MM.1S (cell line): ENCODE results near the gene VEZT.

Source experiments
- DNase-seq: peaks from one replicate; pipeline ENCODE4 v3.0.0-alpha.2; 2015
- H2AFZ ChIP-seq: fragments of 300-600 bp; sonication (generic); 2 replicates; pipeline ENCODE4 v1.6.0; 2016; ENCODE audit warnings: antibody characterized with exemption, low read length
- H3F3A ChIP-seq: fragments of 300-600 bp; sonication (generic); 2 replicates; pipeline ENCODE4 v1.6.1; 2016; ENCODE audit warnings: mild to moderate bottlenecking, antibody characterized with exemption, low read length, moderate library complexity, mixed read lengths; ENCODE audit not compliant: insufficient read depth
- H3K27ac ChIP-seq: fragments of 300-600 bp; sonication (generic); 2 replicates; pipeline ENCODE4 v1.5.1; 2016; ENCODE audit warnings: mild to moderate bottlenecking, low read length
- H3K27me3 ChIP-seq: fragments of 300-600 bp; sonication (generic); replicated peaks from 2 replicates; pipeline ENCODE4 v1.6.0; 2016; ENCODE audit warnings: low read length; ENCODE audit not compliant: insufficient read depth
- H3K36me3 ChIP-seq: fragments of 300-600 bp; sonication (generic); replicated peaks from 2 replicates; pipeline ENCODE4 v1.6.1; 2016; ENCODE audit warnings: mild to moderate bottlenecking, low read length, mixed read lengths; ENCODE audit not compliant: insufficient read depth
- H3K4me1 ChIP-seq: fragments of 300-600 bp; sonication (generic); 2 replicates; pipeline ENCODE4 v1.6.1; 2016; ENCODE audit warnings: low read length, mixed read lengths
- H3K4me2 ChIP-seq: fragments of 300-600 bp; sonication (generic); 2 replicates; pipeline ENCODE4 v1.6.0; 2016; ENCODE audit warnings: low read depth, low read length
- H3K4me3 ChIP-seq: fragments of 300-600 bp; sonication (generic); 2 replicates; pipeline ENCODE4 v1.5.1; 2016; ENCODE audit warnings: low read length, mixed read lengths
- H3K79me2 ChIP-seq: fragments of 300-600 bp; sonication (generic); 2 replicates; pipeline ENCODE4 v1.6.1; 2016; ENCODE audit warnings: mixed run types, low read length, mixed read lengths
- H3K9ac ChIP-seq: fragments of 300-600 bp; sonication (generic); 2 replicates; pipeline ENCODE4 v1.6.1; 2016; ENCODE audit warnings: low read length, mixed read lengths
- H3K9me2 ChIP-seq: fragments of 300-600 bp; sonication (generic); replicated peaks from 2 replicates; pipeline ENCODE4 v1.6.1; 2016; ENCODE audit warnings: mild to moderate bottlenecking, low read length, mixed read lengths; ENCODE audit not compliant: insufficient read depth
- H3K9me3 ChIP-seq: fragments of 300-600 bp; sonication (generic); replicated peaks from 2 replicates; pipeline ENCODE4 v1.6.1; 2016; ENCODE audit warnings: mild to moderate bottlenecking, low read length, mixed read lengths; ENCODE audit not compliant: insufficient read depth
- H4K20me1 ChIP-seq: fragments of 300-600 bp; sonication (generic); 2 replicates; pipeline ENCODE4 v1.6.1; 2016; ENCODE audit warnings: mild to moderate bottlenecking, low read length, moderate library complexity, mixed read lengths; ENCODE audit not compliant: insufficient read depth
- CTCF ChIP-seq: fragments of 300-600 bp; sonication (generic); IDR thresholded peaks from 2 replicates; pipeline ENCODE4 v1.5.1; 2016; ENCODE audit warnings: antibody characterized with exemption, low read length, mixed read lengths
- EZH2 ChIP-seq: fragments of 300-600 bp; sonication (generic); optimal IDR thresholded peaks from 2 replicates; pipeline ENCODE3; 2017; ENCODE audit warnings: low read depth, mild to moderate bottlenecking, antibody characterized with exemption, low read length, mixed read lengths
- EZH2phosphoT487 ChIP-seq: fragments of 300-600 bp; sonication (generic); IDR thresholded peaks from 2 replicates; pipeline ENCODE4 v1.6.1; 2018; ENCODE audit warnings: antibody characterized with exemption, low read length

The VEZT gene

GRCh38 chr12:95244350-95244749, 26.7 kb downstream of the VEZT start:
- Histone ChIP-seq H3K36me3 (no peaks in the 10 kb centered on the region), H3K4me2 (no peak overlapping the region), H3K4me1 (no peaks in the 10 kb centered on the region), H3K9me2 (no peaks in the 10 kb centered on the region), H3K27ac (no peak overlapping the region), H2AFZ (no peak overlapping the region), H3K27me3 (no peaks in the 10 kb centered on the region), H3K9me3 (no peaks in the 10 kb centered on the region), H3K9ac (no peak overlapping the region), H3F3A (no peaks in the 10 kb centered on the region), H3K79me2 (peaks cover 58% of the 10 kb centered on the region), H3K4me3 (no peak overlapping the region), H4K20me1 (no peaks in the 10 kb centered on the region; the same call in 1 of the 2 replicates)
- no peak for TF ChIP-seq EZH2phosphoT487
- TF ChIP-seq EZH2 = no peak
- TF ChIP-seq CTCF = no peak
- no peak for DNase-seq

- no peaks in the 10 kb centered on the region for H3F3A ChIP-seq
- no peaks in the 10 kb centered on the region for H4K20me1 ChIP-seq
- no peak for TF ChIP-seq EZH2
- TF ChIP-seq EZH2phosphoT487 = no peak
- TF ChIP-seq CTCF = no peak
- no peaks in the 10 kb centered on the region for H3K4me1 ChIP-seq
- H3K4me3 ChIP-seq = no peak overlapping the region
- H3K9me2 ChIP-seq = no peaks in the 10 kb centered on the region
- H3K27me3 ChIP-seq = no peaks in the 10 kb centered on the region
- H3K79me2 ChIP-seq = peaks cover 43% of the 10 kb centered on the region
- H3K9me3 ChIP-seq = no peaks in the 10 kb centered on the region
- no peak overlapping the region for H2AFZ ChIP-seq
- no peak overlapping the region for H3K4me2 ChIP-seq
- DNase-seq = no peak
- no peak overlapping the region for H3K27ac ChIP-seq
- no peaks in the 10 kb centered on the region for H3K36me3 ChIP-seq
- no peak overlapping the region for H3K9ac ChIP-seq
Observed at GRCh38 chr12:95248095-95248494, 30.5 kb downstream of the VEZT start.

- Histone ChIP-seq H3K9ac (no peak overlapping the region), H3K79me2 (peaks cover 42% of the 10 kb centered on the region), H3F3A (no peaks in the 10 kb centered on the region), H2AFZ (no peak overlapping the region), H3K9me2 (no peaks in the 10 kb centered on the region), H3K9me3 (no peaks in the 10 kb centered on the region), H3K27ac (no peak overlapping the region), H3K4me1 (no peaks in the 10 kb centered on the region), H3K4me3 (no peak overlapping the region), H3K27me3 (no peaks in the 10 kb centered on the region), H4K20me1 (no peaks in the 10 kb centered on the region), H3K36me3 (no peaks in the 10 kb centered on the region; the same call in 1 of the 2 replicates), H3K4me2 (no peak overlapping the region)
- DNase-seq = no peak
- no peak for TF ChIP-seq EZH2
- TF ChIP-seq CTCF = no peak
- TF ChIP-seq EZH2phosphoT487 = no peak
Observed at GRCh38 chr12:95248604-95249360, 31.2 kb downstream of the VEZT start.
